Measurements from ENCODE around the gene UBE2I. TPM values are rescaled to one million over a fixed set of nuclear protein-coding genes. Genes with fewer than 3 reads are reported as not detected.
A peak's percentile ranks its signal among the peaks of the same experiment; 100 is the strongest.

Gene UBE2I
- total RNA-seq, 1 experiment from 2014 or later, result 117 TPM

GRCh38 chr16:1330260-1330914 is 21.0 kb downstream of the UBE2I start:
- DNase-seq (ENCODE audit: low spot score), result no peak

GRCh38 chr16:1330931-1331711 is 21.7 kb downstream of the UBE2I start:
- no peak for DNase-seq (ENCODE audit: low spot score)

- peak; percentile 61 for DNase-seq (ENCODE audit: low spot score)
Observed at GRCh38 chr16:1331712-1332617, 22.5 kb downstream of the UBE2I start.

GRCh38 chr16:1332618-1333148 is 23.2 kb downstream of the UBE2I start:
- DNase-seq (ENCODE audit: low spot score), result no peak

- DNase-seq (ENCODE audit: low spot score), result no peak
Observed at GRCh38 chr16:1333149-1333812, 23.8 kb downstream of the UBE2I start, which contains the start of gene BAIAP3. TSS of gene BAIAP3 (plus strand) at chr16:1333645. CDS start at chr16:1338550, 4,905 bp downstream.

- DNase-seq (ENCODE audit: low spot score), result no peak
Observed at GRCh38 chr16:1333854-1334700, 24.6 kb downstream of the UBE2I start.

- no peak for DNase-seq (ENCODE audit: low spot score)
Observed at GRCh38 chr16:1334739-1335138, 25.3 kb downstream of the UBE2I start.

- no peak for DNase-seq (ENCODE audit: low spot score)
Observed at GRCh38 chr16:1335211-1335971, 26.0 kb downstream of the UBE2I start.

GRCh38 chr16:1335996-1336395 is 26.6 kb downstream of the UBE2I start:
- DNase-seq (ENCODE audit: low spot score), result no peak

- no peak for DNase-seq (ENCODE audit: low spot score)
Observed at GRCh38 chr16:1336619-1337018, 27.2 kb downstream of the UBE2I start.

- DNase-seq (ENCODE audit: low spot score), result no peak
Observed at GRCh38 chr16:1337486-1337885, 28.1 kb downstream of the UBE2I start.

- no peak for DNase-seq (ENCODE audit: low spot score)
Observed at GRCh38 chr16:1338119-1338730, 28.8 kb downstream of the UBE2I start.

GRCh38 chr16:1338855-1339675 is 29.6 kb downstream of the UBE2I start:
- no peak for DNase-seq (ENCODE audit: low spot score)

GRCh38 chr16:1340730-1341494 is 31.5 kb downstream of the UBE2I start:
- no peak for DNase-seq (ENCODE audit: low spot score)

- no peak for DNase-seq (ENCODE audit: low spot score)
Observed at GRCh38 chr16:1341495-1342420, 32.3 kb downstream of the UBE2I start.

Measured in A172 (cell line).